K562 (cell line): Measurements from ENCODE around the gene TRMT10B.

Experiments used
- ARID3B ChIP-seq: fragments of 250-450 bp; sonication (Bioruptor Pico); IDR thresholded peaks from 2 replicates; pipeline ENCODE4 v1.4.0; 2020; ENCODE audit warnings: borderline replicate concordance
- BHLHE40 ChIP-seq: IDR thresholded peaks from 2 replicates; pipeline ENCODE4 v1.6.1; 2011; ENCODE audit warnings: low read length, improper control_type of control experiment
- EP300 ChIP-seq: IDR thresholded peaks from 2 replicates; pipeline ENCODE4 v1.6.1; 2012; ENCODE audit warnings: low read length, improper control_type of control experiment
- ETV5 ChIP-seq: sonication (generic); formaldehyde crosslinking; IDR thresholded peaks from 2 replicates; pipeline ENCODE4 v1.4.0; 2020; ENCODE audit warnings: low read depth, mild to moderate bottlenecking, missing genetic modification reagents
- ETV6 ChIP-seq, 3 experiments: fragments of 150-350 bp in 1 of 3; sonication (generic) in 1 of 3; formaldehyde crosslinking in 1 of 3; IDR thresholded peaks; 2 replicates each; pipeline versions ENCODE4 v1.6.1 to v1.8.0; 2014 to 2022; ENCODE audit warnings: borderline replicate concordance in 2 of 3, low read depth in 2 of 3, antibody characterized with exemption in 1 of 3, low read length in 1 of 3, mild to moderate bottlenecking in 1 of 3, missing genetic modification reagents in 1 of 3
- RAD21 ChIP-seq, 2 experiments: fragments of 250-450 bp in 1 of 2; fragments of 450-650 bp in 1 of 2; sonication (Bioruptor Pico) in 1 of 2; formaldehyde crosslinking in 1 of 2; IDR thresholded peaks in 1 of 2; conservative IDR thresholded peaks in 1 of 2; 2 replicates each; pipeline versions ENCODE4 v1.4.0 to v1.8.0; 2020 to 2022; ENCODE audit warnings: mild to moderate bottlenecking in 2 of 2, moderate library complexity in 1 of 2
- ZNF274 ChIP-seq: IDR thresholded peaks from 2 replicates; pipeline ENCODE4 v1.6.1; 2011; ENCODE audit warnings: low read depth, mild to moderate bottlenecking, low read length, moderate library complexity, borderline replicate concordance
- ZNF316 ChIP-seq: fragments of 450-650 bp; IDR thresholded peaks from 2 replicates; pipeline ENCODE4 v1.6.1; 2016

- TF ChIP-seq ZNF274: no peak
- TF ChIP-seq BHLHE40: no peak
- no peak for TF ChIP-seq ETV5
- TF ChIP-seq ARID3B (CRISPR knock-in tag): no peak
- TF ChIP-seq ZNF316: no peak
- no peak for TF ChIP-seq RAD21 (CRISPR knock-in tag; conservative IDR thresholded peaks at IDR 0.05 in 1 of 2, IDR thresholded peaks at IDR 0.05 in 1 of 2)
- no peak for TF ChIP-seq ETV6 (IDR thresholded peaks at IDR 0.05; ENCODE audit: borderline replicate concordance in 1 of 2, low read depth in 2 of 2, low read length in 1 of 2)
- TF ChIP-seq ETV6 (CRISPR knock-in tag; IDR thresholded peaks at IDR 0.05; ENCODE audit: borderline replicate concordance): no peak
- TF ChIP-seq EP300: no peak
These were observed 47.3 kb upstream of the TRMT10B start for GRCh38 chr9:37706290-37706689.
